Stomach (tissue), 4 donors: ENCODE results near the gene TM4SF18.

Experiments
- EP300 ChIP-seq: sonication (generic); formaldehyde crosslinking; IDR thresholded peaks from one replicate; pipeline ENCODE4 v1.6.1; 2017; ENCODE audit warnings: antibody characterized with exemption
- POLR2A ChIP-seq, 4 donors: fragments of 450-650 bp; IDR thresholded peaks; one replicate each; pipeline ENCODE4 v1.6.1; 2016; ENCODE audit warnings: antibody characterized with exemption in 4 of 4, control low read depth in 2 of 4, mild to moderate bottlenecking in 1 of 4, moderate library complexity in 1 of 4
- TF ChIP-seq, protein P1 (sequence below), 7 experiments: fragments of 450-650 bp in 4 of 7; fragments of 200-600 bp in 3 of 7; sonication (generic) in 3 of 7; IDR thresholded peaks; one replicate each; pipeline ENCODE4 v1.5.1; 2016 to 2019; ENCODE audit warnings: antibody characterized with exemption in 7 of 7, control low read depth in 2 of 7, mild to moderate bottlenecking in 1 of 7

DNA sequence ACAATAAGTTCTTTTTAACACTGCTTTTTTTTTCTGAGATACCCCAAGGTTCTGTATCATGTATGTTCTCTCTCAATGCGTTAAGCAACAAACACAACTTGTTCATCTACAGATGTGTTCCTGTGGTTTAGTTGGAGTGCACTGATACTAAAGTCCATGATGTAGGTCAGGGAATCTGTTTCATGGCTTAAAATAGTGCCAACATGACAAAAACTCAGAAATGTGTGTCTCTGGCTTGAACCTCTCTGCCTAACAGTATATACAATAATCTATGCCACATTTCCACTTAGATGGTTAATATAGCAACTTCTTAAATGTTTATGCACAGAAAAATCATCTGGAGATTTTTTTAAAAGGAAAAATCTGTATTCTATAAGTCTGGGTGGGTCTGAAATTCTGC is 51.1 kb downstream of the TM4SF18 start:
- TF ChIP-seq, protein P1, sequence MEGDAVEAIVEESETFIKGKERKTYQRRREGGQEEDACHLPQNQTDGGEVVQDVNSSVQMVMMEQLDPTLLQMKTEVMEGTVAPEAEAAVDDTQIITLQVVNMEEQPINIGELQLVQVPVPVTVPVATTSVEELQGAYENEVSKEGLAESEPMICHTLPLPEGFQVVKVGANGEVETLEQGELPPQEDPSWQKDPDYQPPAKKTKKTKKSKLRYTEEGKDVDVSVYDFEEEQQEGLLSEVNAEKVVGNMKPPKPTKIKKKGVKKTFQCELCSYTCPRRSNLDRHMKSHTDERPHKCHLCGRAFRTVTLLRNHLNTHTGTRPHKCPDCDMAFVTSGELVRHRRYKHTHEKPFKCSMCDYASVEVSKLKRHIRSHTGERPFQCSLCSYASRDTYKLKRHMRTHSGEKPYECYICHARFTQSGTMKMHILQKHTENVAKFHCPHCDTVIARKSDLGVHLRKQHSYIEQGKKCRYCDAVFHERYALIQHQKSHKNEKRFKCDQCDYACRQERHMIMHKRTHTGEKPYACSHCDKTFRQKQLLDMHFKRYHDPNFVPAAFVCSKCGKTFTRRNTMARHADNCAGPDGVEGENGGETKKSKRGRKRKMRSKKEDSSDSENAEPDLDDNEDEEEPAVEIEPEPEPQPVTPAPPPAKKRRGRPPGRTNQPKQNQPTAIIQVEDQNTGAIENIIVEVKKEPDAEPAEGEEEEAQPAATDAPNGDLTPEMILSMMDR (IDR thresholded peaks at IDR 0.05), result no peak
- TF ChIP-seq EP300, result no peak
- TF ChIP-seq POLR2A (IDR thresholded peaks at IDR 0.05), result no peak
